ENCODE data around the gene THEMIS2.

The THEMIS2 gene

DNA sequence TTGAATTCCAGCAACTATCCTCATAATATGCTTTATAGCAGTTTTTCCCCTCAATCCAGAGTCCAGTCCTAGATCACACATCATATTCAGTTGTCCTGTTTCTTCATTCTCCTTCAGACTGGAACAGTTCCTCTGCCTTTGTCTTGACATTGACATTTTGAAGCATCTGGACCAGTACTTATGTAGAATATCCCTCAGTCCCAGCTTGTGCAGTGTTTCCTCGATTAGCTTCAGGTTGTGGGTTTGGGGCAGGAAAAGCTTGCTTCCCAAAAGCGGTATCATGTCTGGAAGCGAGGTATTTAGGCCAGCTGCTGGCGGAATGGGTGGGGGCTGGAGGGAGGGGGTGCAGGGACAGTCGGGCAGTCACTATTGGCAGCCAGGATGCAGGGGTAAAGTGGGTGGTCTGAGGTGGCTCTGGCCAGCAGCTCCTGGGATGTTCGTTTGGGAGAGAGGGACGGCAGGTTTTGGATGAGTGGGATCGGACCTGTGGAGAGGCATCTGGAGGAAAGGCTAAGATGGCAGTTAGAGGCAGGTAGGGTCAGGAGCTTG, 6.5 kb downstream of the THEMIS2 start:
- DNase-seq (ENCODE audit: insufficient read length) (no peak), FAIRE-seq (no peak)
- no peak for TF ChIP-seq TAF1 (IDR thresholded peaks at IDR 0.05; ENCODE audit: borderline replicate concordance, low read depth, low read length)
- TF ChIP-seq POLR2A (IDR thresholded peaks at IDR 0.05; ENCODE audit: low read depth, low read length), result no peak
- no peak for TF ChIP-seq POLR2AphosphoS5 (IDR thresholded peaks at IDR 0.05; ENCODE audit: low read depth, low read length)

DNA sequence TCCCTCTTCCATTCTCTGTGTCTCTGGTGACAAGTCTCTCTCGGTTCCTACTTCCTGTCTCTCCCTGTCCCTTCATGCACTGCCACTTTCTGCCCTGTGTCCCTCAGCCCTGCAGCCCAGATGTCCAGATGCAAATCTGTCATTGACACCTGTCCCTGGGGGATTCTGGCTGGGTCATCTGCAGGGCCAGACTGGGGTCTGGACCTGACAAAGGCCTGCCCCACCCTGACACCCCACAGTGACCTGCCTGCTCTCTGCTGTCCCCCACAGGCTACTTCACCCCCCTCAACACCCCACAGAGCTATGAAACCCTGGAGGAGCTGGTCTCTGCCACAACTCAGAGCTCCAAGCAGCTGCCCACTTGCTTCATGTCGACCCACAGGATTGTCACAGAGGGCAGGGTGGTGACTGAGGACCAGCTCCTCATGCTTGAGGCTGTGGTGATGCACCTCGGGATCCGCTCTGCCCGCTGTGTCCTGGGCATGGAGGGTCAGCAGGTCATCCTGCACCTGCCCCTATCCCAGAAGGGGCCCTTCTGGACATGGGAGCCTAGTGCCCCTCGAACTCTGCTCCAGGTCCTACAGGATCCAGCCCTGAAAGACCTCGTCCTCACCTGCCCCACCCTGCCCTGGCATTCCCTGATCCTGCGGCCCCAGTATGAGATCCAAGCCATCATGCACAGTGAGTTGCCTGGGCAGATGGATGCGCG, 7.2 kb downstream of the THEMIS2 start:
- DNase-seq (ENCODE audit: insufficient read length) (no peak), FAIRE-seq (no peak)

DNA sequence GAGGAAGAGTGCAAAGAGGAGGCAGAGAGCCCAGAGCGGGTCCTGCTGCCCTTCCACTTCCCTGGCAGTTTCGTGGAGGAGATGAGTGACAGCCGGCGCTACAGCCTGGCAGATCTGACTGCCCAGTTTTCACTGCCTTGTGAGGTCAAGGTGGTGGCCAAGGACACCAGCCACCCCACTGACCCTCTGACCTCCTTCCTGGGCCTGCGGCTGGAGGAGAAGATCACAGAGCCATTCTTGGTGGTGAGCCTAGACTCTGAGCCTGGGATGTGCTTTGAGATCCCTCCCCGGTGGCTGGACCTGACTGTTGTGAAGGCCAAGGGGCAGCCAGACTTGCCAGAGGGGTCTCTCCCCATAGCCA, 10.2 kb downstream of the THEMIS2 start:
- TF ChIP-seq POLR2AphosphoS5 (IDR thresholded peaks at IDR 0.05; ENCODE audit: low read depth, low read length), result no peak
- TF ChIP-seq POLR2A (IDR thresholded peaks at IDR 0.05; ENCODE audit: low read depth, low read length), result no peak; the same call in 1 of the 2 replicates
- TF ChIP-seq TAF1 (IDR thresholded peaks at IDR 0.05; ENCODE audit: borderline replicate concordance, low read depth, low read length), result no peak
- DNase-seq (ENCODE audit: insufficient read length) (no peak), FAIRE-seq (no peak)

More for the DNA sequence above, 7.2 kb downstream of the THEMIS2 start:
- TF ChIP-seq POLR2A (IDR thresholded peaks at IDR 0.05; ENCODE audit: low read depth, low read length), result no peak
- TF ChIP-seq POLR2AphosphoS5 (IDR thresholded peaks at IDR 0.05; ENCODE audit: low read depth, low read length), result no peak; the same call in 1 of the 2 replicates
- no peak for TF ChIP-seq TAF1 (IDR thresholded peaks at IDR 0.05; ENCODE audit: borderline replicate concordance, low read depth, low read length)

DNA sequence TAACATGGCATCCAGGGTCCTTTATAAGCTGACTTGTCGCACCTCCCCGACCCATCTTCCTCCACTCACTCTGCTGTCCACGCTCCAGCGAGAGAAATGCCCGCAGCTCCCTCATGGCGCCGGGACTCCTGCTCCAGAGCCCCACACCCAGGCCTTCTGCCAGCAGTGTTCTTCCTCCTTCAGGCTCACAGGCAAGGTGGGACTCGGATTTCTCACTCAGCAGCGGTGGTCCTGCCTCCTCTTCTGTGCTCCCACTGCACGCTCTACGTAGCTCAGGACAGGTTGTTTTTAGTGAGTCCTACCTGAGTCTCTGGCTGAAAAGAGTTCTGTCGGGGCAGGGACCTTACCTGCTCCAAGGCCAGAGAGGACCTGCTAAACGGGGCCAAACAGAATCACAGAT, 11.2 kb downstream of the THEMIS2 start:
- no peak for TF ChIP-seq POLR2A (IDR thresholded peaks at IDR 0.05; ENCODE audit: low read depth, low read length)
- TF ChIP-seq POLR2AphosphoS5 (IDR thresholded peaks at IDR 0.05; ENCODE audit: low read depth, low read length), result no peak
- no peak for TF ChIP-seq TAF1 (IDR thresholded peaks at IDR 0.05; ENCODE audit: borderline replicate concordance, low read depth, low read length)
- DNase-seq (ENCODE audit: insufficient read length) (no peak), FAIRE-seq (no peak)

DNA sequence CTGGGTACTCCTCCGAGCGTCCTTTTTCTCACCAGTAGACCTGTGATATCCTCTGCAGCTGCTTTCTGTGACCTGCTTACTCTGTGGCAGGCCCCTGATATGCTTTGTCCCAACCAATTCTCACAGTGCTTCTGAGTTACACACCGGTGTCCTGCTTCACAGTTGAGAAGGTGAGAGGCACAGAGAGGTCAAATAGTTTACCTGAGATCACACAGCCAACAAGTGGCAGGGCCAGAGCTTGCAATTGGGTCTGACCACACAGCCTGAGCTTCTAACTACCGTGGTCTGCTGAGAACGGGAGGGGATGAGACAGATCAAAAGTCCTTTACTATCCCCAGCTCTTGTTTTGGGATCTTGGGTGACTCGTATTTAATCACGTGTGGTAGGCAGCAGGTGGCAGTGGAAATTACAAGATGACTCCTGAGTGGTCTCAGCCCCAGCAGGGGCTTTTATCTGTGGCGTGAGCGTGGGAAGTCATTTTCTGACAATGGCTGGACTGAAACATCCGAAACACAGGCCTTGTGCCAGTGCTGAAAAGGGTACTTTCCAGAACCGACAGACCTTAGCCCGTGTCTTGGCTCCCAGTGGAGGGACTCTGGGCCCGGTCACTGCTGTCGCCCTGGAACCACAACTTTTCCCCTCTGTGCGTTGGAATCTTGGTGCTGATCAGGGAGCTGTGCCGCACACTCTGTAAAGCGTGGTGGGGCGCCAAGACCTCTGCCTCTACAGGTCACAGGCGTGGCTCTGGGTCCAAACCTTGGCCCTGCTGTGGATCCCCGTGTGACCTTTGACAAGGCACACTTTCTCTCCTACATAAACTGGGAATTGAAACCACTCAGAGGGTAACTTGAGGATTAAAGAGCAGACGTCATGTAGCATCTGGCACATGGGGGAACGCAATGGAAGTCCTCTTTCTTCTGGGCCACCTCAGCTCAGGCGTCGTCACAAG, 11.9 kb downstream of the THEMIS2 start:
- TF ChIP-seq TAF1 (IDR thresholded peaks at IDR 0.05; ENCODE audit: borderline replicate concordance, low read depth, low read length) (no peak), POLR2A (IDR thresholded peaks at IDR 0.05; ENCODE audit: low read depth, low read length) (no peak; the same call in 1 of the 2 replicates), POLR2AphosphoS5 (IDR thresholded peaks at IDR 0.05; ENCODE audit: low read depth, low read length) (peak; percentile 35; the same call in 1 of the 2 replicates)
- DNase-seq (ENCODE audit: insufficient read length) (no peak), FAIRE-seq (peak; percentile 91)

DNA sequence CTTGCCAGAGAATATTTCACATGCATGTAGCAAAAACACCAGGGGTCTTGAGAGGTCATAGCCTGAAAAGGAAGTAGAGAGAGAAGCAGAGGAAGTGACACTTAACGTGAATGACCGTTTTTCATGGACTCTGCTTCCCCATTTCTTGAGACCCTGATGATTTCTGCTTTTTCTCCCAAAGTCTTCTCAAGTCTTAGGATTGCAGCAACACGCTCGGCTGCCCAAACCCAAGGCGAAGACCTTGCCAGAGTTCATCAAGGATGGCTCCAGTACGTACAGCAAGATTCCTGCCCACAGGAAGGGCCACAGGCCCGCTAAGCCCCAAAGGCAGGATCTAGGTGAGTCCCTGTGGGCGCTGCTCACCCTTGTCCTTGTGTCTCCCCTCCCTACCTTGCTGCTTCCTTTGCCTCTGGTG, 12.8 kb downstream of the THEMIS2 start:
- no peak; the same call in 1 of the 2 replicates for TF ChIP-seq POLR2AphosphoS5 (IDR thresholded peaks at IDR 0.05; ENCODE audit: low read depth, low read length)
- TF ChIP-seq POLR2A (IDR thresholded peaks at IDR 0.05; ENCODE audit: low read depth, low read length), result no peak
- TF ChIP-seq TAF1 (IDR thresholded peaks at IDR 0.05; ENCODE audit: borderline replicate concordance, low read depth, low read length), result no peak
- DNase-seq (ENCODE audit: insufficient read length) (no peak), FAIRE-seq (no peak)

DNA sequence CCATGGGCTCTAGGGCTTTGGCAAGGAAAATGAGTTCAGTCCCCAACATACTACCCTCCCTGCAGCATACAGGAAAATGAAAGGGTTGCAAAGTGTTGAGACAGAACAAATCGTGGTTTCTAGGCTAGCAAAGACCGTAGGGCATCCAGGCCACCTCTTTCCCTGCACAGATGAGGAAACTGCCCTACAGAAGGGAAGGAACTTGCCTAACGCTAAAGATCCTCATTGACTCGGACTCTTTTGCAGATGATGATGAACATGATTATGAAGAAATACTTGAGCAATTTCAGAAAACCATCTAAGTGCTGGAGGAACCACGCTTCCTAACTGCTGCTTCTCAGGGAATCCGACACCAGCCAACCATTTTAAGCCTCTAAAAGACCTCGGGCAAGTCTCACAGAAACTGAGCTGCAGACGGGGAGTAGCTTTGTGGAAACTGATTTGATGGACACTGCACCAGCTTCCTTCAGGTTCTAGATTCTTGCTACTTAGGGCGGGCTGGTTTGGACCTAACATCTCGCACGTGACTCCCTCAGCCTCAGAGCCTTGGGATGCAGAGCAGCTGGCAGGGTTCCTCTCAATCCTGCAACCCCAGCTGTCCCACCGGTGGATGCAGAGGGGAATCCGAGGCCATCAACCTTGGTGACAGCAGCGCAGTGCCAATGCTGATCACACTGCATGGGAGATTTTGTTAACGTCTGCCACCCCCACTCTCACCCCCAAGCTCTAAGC, 13.4 kb downstream of the THEMIS2 start:
- DNase-seq (ENCODE audit: insufficient read length) (no peak), FAIRE-seq (no peak)
- TF ChIP-seq POLR2AphosphoS5 (IDR thresholded peaks at IDR 0.05; ENCODE audit: low read depth, low read length) (no peak), TAF1 (IDR thresholded peaks at IDR 0.05; ENCODE audit: borderline replicate concordance, low read depth, low read length) (no peak), POLR2A (IDR thresholded peaks at IDR 0.05; ENCODE audit: low read depth, low read length) (no peak)

DNA sequence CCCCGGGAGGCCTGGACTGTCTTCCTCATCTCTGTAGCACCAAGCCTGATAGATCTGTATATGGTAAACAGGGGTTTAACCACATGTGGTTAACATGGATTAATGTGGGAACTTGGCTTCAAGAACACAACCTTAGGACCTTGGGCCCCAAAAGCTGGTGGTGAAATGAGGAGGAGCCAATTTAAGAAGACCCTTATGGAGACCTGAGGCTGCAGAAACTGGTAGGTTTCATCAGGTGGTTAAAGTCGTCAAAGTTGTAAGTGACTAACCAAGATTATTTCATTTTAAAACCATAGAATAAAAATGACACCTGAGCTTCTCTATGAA, 14.0 kb downstream of the THEMIS2 start:
- FAIRE-seq (no peak), DNase-seq (ENCODE audit: insufficient read length) (no peak)
- TF ChIP-seq POLR2AphosphoS5 (IDR thresholded peaks at IDR 0.05; ENCODE audit: low read depth, low read length) (no peak), POLR2A (IDR thresholded peaks at IDR 0.05; ENCODE audit: low read depth, low read length) (no peak), TAF1 (IDR thresholded peaks at IDR 0.05; ENCODE audit: borderline replicate concordance, low read depth, low read length) (no peak)

DNA sequence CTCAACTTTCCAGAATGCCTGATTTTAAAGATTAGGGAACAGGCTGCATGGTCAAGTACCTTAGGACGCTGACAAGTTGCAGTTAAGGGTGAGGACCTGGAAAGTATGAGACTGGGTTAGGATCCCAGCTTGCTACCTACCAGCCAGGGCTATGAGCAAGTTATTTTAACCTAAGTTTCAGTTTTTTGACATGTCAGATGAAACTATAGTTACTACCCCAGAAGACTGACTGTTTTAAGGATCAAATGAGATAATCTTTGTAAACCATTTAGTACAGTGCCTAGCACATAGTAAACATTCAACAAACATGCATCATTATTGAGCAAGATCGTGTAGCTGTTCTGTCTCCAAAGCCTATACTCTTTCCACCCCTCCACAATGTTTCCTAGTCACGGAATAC, 14.4 kb downstream of the THEMIS2 start:
- FAIRE-seq (no peak), DNase-seq (ENCODE audit: insufficient read length) (no peak)
- TF ChIP-seq POLR2A (IDR thresholded peaks at IDR 0.05; ENCODE audit: low read depth, low read length), result no peak
- peak; percentile 32; the same call in 1 of the 2 replicates for TF ChIP-seq POLR2AphosphoS5 (IDR thresholded peaks at IDR 0.05; ENCODE audit: low read depth, low read length)
- no peak for TF ChIP-seq TAF1 (IDR thresholded peaks at IDR 0.05; ENCODE audit: borderline replicate concordance, low read depth, low read length)

DNA sequence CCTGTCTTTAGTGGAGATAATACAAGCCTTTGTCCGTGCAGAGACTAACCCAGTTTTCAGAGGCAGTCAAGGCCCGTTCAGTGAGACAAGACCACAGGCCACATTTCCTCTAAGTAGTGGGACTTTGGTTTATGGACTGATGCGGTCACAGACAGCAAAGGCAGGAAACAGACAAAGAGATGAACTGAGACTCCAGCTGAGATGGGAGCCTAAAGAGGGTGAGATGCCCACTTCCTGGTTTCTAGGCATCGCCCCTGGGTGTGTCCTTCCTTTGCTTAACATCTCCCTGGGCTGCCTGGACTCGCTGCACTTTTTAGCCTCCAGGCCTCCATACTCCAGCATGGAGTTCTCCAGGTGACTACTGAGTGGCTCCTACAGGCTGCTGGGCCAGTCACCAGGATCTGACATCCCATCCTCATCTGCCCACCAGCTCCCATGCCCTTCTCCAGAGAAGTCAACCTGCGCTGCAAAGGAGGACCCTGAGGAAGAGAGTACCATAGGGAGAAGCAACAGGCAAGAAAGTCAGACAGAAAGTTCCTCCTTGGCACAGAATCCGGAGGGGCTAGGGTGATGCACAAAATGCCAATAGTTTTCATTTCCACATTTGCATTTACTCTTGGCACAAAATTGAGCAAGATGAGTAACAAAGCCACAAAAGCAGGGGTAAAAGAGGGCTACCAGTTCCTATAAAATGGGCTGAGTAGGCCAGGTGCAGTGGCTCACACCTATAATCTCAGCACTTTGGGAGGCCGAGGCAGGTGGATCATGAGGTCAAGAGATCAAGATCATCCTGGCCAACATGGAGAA, 15.1 kb downstream of the THEMIS2 start:
- FAIRE-seq (peak; percentile 92), DNase-seq (ENCODE audit: insufficient read length) (no peak)
- TF ChIP-seq TAF1 (IDR thresholded peaks at IDR 0.05; ENCODE audit: borderline replicate concordance, low read depth, low read length) (no peak), POLR2AphosphoS5 (IDR thresholded peaks at IDR 0.05; ENCODE audit: low read depth, low read length) (peak; percentile 39; the same call in 1 of the 2 replicates), POLR2A (IDR thresholded peaks at IDR 0.05; ENCODE audit: low read depth, low read length) (peak; percentile 44; the same call in 1 of the 2 replicates)
